Measurements from ENCODE around the gene CHSY1. TPM values are rescaled to one million over a fixed set of nuclear protein-coding genes. Genes with fewer than 3 reads are reported as not detected.
A peak's percentile ranks its signal among the peaks of the same experiment; 100 is the strongest.

Gene CHSY1
- total and polyA plus RNA-seq, 2 of the 13 experiments (the other 11 are each of a cell fraction or from before 2014, with no cell fraction given) = 13.3 to 13.7 TPM

DNA sequence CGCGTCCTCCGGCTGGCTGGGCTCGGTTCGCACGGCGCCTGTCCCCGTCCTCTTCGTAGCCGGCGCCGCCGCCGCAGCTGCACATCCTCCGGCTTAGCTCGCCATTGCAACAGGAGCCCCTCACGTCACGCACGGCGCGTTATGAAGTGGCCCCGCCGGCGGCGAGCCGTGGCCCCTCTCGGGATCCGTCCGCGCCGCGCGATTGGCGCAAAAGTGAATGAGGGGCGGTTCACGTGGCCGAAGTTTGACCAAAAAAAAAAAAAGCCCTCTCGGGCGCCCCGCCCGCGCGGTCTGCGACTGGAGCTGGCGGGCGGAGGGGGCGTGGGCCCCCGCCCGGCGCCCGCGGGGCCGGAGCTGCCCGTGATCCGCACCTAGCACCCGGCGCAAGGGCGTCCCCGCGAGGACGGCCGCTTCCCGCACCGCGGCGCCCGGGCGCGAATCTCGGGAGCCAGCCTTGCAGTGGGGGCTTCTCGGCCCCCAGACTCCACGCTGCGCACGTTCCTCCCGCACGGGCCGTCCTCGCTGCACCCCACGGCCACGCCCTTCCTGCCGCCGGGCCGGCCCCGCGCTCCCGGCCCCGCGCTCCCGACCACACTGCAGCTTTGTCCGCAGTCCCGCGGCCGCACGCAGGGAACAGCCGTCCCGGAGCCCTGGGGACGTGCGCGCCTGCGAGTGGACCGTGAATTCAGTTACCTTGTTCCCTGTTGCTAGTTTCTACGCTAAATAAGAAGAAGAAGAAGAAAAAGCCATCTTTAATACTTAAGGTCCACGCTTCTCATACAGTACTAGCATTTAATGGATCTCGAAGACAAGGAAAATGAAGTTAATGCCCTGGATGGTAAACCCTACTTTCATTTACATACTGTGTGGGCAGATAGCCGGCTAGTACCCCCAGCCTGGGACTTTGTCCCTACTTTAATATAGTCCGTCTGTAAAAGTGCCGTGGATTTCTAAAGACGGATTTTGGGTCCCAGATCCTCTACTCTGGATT, at the start of gene CHSY1 (continued):
- TF ChIP-seq, protein P1, sequence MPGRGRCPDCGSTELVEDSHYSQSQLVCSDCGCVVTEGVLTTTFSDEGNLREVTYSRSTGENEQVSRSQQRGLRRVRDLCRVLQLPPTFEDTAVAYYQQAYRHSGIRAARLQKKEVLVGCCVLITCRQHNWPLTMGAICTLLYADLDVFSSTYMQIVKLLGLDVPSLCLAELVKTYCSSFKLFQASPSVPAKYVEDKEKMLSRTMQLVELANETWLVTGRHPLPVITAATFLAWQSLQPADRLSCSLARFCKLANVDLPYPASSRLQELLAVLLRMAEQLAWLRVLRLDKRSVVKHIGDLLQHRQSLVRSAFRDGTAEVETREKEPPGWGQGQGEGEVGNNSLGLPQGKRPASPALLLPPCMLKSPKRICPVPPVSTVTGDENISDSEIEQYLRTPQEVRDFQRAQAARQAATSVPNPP (CRISPR knock-in tag; IDR thresholded peaks at IDR 0.05) = no peak
- TF ChIP-seq PITX1 (CRISPR knock-in tag; IDR thresholded peaks at IDR 0.05) = peak; percentile 28; the same call in 1 of the 2 replicates
- 0 out of 2 replicates have a peak, but pooled peaks have one; percentile 46 for TF ChIP-seq ZNF562 (CRISPR knock-in tag; IDR thresholded peaks at IDR 0.05; ENCODE audit: borderline replicate concordance)
- TF ChIP-seq, protein P2, sequence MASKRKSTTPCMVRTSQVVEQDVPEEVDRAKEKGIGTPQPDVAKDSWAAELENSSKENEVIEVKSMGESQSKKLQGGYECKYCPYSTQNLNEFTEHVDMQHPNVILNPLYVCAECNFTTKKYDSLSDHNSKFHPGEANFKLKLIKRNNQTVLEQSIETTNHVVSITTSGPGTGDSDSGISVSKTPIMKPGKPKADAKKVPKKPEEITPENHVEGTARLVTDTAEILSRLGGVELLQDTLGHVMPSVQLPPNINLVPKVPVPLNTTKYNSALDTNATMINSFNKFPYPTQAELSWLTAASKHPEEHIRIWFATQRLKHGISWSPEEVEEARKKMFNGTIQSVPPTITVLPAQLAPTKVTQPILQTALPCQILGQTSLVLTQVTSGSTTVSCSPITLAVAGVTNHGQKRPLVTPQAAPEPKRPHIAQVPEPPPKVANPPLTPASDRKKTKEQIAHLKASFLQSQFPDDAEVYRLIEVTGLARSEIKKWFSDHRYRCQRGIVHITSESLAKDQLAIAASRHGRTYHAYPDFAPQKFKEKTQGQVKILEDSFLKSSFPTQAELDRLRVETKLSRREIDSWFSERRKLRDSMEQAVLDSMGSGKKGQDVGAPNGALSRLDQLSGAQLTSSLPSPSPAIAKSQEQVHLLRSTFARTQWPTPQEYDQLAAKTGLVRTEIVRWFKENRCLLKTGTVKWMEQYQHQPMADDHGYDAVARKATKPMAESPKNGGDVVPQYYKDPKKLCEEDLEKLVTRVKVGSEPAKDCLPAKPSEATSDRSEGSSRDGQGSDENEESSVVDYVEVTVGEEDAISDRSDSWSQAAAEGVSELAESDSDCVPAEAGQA (IDR thresholded peaks at IDR 0.05; ENCODE audit: low read depth) = peak; percentile 43; the same call in 1 of the 2 replicates
- TF ChIP-seq, protein P2 (CRISPR knock-in tag; IDR thresholded peaks at IDR 0.05; ENCODE audit: borderline replicate concordance) = no peak
- TF ChIP-seq, protein P3, sequence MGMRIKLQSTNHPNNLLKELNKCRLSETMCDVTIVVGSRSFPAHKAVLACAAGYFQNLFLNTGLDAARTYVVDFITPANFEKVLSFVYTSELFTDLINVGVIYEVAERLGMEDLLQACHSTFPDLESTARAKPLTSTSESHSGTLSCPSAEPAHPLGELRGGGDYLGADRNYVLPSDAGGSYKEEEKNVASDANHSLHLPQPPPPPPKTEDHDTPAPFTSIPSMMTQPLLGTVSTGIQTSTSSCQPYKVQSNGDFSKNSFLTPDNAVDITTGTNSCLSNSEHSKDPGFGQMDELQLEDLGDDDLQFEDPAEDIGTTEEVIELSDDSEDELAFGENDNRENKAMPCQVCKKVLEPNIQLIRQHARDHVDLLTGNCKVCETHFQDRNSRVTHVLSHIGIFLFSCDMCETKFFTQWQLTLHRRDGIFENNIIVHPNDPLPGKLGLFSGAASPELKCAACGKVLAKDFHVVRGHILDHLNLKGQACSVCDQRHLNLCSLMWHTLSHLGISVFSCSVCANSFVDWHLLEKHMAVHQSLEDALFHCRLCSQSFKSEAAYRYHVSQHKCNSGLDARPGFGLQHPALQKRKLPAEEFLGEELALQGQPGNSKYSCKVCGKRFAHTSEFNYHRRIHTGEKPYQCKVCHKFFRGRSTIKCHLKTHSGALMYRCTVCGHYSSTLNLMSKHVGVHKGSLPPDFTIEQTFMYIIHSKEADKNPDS (CRISPR knock-in tag; IDR thresholded peaks at IDR 0.05) = 0 out of 2 replicates have a peak, but pooled peaks have one; percentile 27
- TF ChIP-seq, protein P4, sequence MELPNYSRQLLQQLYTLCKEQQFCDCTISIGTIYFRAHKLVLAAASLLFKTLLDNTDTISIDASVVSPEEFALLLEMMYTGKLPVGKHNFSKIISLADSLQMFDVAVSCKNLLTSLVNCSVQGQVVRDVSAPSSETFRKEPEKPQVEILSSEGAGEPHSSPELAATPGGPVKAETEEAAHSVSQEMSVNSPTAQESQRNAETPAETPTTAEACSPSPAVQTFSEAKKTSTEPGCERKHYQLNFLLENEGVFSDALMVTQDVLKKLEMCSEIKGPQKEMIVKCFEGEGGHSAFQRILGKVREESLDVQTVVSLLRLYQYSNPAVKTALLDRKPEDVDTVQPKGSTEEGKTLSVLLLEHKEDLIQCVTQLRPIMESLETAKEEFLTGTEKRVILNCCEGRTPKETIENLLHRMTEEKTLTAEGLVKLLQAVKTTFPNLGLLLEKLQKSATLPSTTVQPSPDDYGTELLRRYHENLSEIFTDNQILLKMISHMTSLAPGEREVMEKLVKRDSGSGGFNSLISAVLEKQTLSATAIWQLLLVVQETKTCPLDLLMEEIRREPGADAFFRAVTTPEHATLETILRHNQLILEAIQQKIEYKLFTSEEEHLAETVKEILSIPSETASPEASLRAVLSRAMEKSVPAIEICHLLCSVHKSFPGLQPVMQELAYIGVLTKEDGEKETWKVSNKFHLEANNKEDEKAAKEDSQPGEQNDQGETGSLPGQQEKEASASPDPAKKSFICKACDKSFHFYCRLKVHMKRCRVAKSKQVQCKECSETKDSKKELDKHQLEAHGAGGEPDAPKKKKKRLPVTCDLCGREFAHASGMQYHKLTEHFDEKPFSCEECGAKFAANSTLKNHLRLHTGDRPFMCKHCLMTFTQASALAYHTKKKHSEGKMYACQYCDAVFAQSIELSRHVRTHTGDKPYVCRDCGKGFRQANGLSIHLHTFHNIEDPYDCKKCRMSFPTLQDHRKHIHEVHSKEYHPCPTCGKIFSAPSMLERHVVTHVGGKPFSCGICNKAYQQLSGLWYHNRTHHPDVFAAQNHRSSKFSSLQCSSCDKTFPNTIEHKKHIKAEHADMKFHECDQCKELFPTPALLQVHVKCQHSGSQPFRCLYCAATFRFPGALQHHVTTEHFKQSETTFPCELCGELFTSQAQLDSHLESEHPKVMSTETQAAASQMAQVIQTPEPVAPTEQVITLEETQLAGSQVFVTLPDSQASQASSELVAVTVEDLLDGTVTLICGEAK (IDR thresholded peaks at IDR 0.05) = no peak
- TF ChIP-seq, protein P4 (CRISPR knock-in tag; IDR thresholded peaks at IDR 0.05) = peak; percentile 12; the same call in 1 of the 2 replicates

Measured in HepG2 (cell line).